ENCODE data around the gene CYP24A1. TPM values are rescaled to one million over a fixed set of nuclear protein-coding genes. Genes with fewer than 3 reads are reported as not detected.

Gene CYP24A1
- total and polyA plus RNA-seq, 2 of the 8 experiments (the other 6 are each of a cell fraction or from before 2014, with no cell fraction given), result not detected

GRCh38 chr20:54107600-54108325 lies 66.0 kb downstream of the CYP24A1 start:
- POLR2A ChIA-PET (ENCODE audit: partially characterized antibody), result no interaction called here

More at GRCh38 chr20:54107600-54108325, 66.0 kb downstream of the CYP24A1 start:
- FAIRE-seq (no peak), DNase-seq (ENCODE audit: low read depth in 1 of 2, low spot score in 2 of 2) (no peak)
- H3K36me3 ChIP-seq (ENCODE audit: control insufficient read depth in 2 of 4, insufficient read depth in 4 of 4, low read length in 3 of 4), result no peaks in the 10 kb centered on the region
- 87% methylated on average over 7 of the region's 7 CpGs; no CpG with 5 or more reads in 1 of the 2 experiments for WGBS, 2 experiments (ENCODE audit: extremely low coverage in 1 of 2, insufficient coverage in 1 of 2, insufficient read length in 1 of 2, insufficient replicate concordance in 2 of 2, low coverage in 1 of 2, low lambda C conversion rate in 2 of 2, missing lambda C conversion rate in 1 of 2)
- H2AK5ac ChIP-seq (ENCODE audit: low read depth, low read length), result no peak overlapping the region
- H3K4me3 ChIP-seq (ENCODE audit: extremely low read depth in 1 of 4, insufficient read depth in 2 of 4, low read depth in 3 of 4, low read length in 4 of 4), result no peak overlapping the region
- H3K4me1 ChIP-seq (replicated peaks in 1 of 4; ENCODE audit: control insufficient read depth in 3 of 4, insufficient read depth in 4 of 4, low read length in 3 of 4), result no peaks in the 10 kb centered on the region
- H3K23me2 ChIP-seq (ENCODE audit: low read depth, low read length), result no peaks in the 10 kb centered on the region; the same call in 1 of the 2 replicates
- H3K9me3 ChIP-seq (ENCODE audit: insufficient read depth in 2 of 2, low read depth in 1 of 2, low read length in 1 of 2), result no peaks in the 10 kb centered on the region
- H2BK5ac ChIP-seq (ENCODE audit: low read depth, low read length), result no peak overlapping the region
- H2BK15ac ChIP-seq (ENCODE audit: low read length), result no peak overlapping the region
- H2AFZ ChIP-seq (ENCODE audit: low read length), result no peak overlapping the region
- no peak overlapping the region for H2BK120ac ChIP-seq (replicated peaks; ENCODE audit: low read depth, low read length)
- no peak overlapping the region for H4K91ac ChIP-seq (replicated peaks; ENCODE audit: insufficient read length, low read length)
- no peaks in the 10 kb centered on the region for H4K20me1 ChIP-seq (replicated peaks in 1 of 2; ENCODE audit: control insufficient read depth in 1 of 2, insufficient read depth in 2 of 2, low read length in 2 of 2)
- H3K56ac ChIP-seq (replicated peaks; ENCODE audit: insufficient read length, low read depth, low read length), result no peak overlapping the region
- H3K79me1 ChIP-seq (ENCODE audit: low read depth, low read length), result no peaks in the 10 kb centered on the region
- no peak overlapping the region for H2BK12ac ChIP-seq (ENCODE audit: low read depth, low read length)
- no peak overlapping the region for H3K4me2 ChIP-seq (ENCODE audit: insufficient read depth in 1 of 2, low read depth in 2 of 2, low read length in 2 of 2)
- no peak overlapping the region for H3K27ac ChIP-seq (ENCODE audit: low read depth, low read length)
- no peak overlapping the region for H3K14ac ChIP-seq (ENCODE audit: insufficient read length)
- H4K5ac ChIP-seq (ENCODE audit: insufficient read length, low read depth, low read length), result no peak overlapping the region
- no peak overlapping the region for H3K4ac ChIP-seq (replicated peaks; ENCODE audit: insufficient read length, low read depth, low read length)
- no peak overlapping the region for H3K18ac ChIP-seq (ENCODE audit: extremely low read depth, low read length)
- no peak overlapping the region for H3K23ac ChIP-seq (ENCODE audit: insufficient read length)
- CTCF ChIA-PET (ENCODE audit: partially characterized antibody), result interaction anchor here (0.6 to 19.2 kb wide), 5 partner anchors 8 to 90 kb away, joined by 3 to 591 read pairs (median 3); partner anchors contain the start of gene PFDN4
- no peak overlapping the region for H4K8ac ChIP-seq (ENCODE audit: extremely low read depth, insufficient read depth, low read length)
- H3K27me3 ChIP-seq (replicated peaks in 1 of 4; ENCODE audit: control insufficient read depth in 3 of 4, extremely low read depth in 1 of 4, insufficient read depth in 3 of 4, low read length in 3 of 4), result peaks cover 0 to 1% (median 0%) of the 10 kb centered on the region in 4 experiments; a peak in 1 of 7 replicates
- H3K9ac ChIP-seq (replicated peaks in 1 of 4; ENCODE audit: extremely low read depth in 1 of 4, low read depth in 3 of 4, low read length in 3 of 4), result no peak overlapping the region
- no peak overlapping the region for H2BK20ac ChIP-seq (ENCODE audit: low read length)
- H3K79me2 ChIP-seq (ENCODE audit: control insufficient read depth in 1 of 2, insufficient read depth in 2 of 2, low read length in 2 of 2), result no peaks in the 10 kb centered on the region
- TF ChIP-seq NANOG (IDR thresholded peaks at IDR 0.05; ENCODE audit: insufficient read depth, low read depth, low read length, poor library complexity, severe bottlenecking) (no peak), SRF (IDR thresholded peaks at IDR 0.05; ENCODE audit: low read depth, low read length) (no peak), ATF3 (IDR thresholded peaks at IDR 0.05; ENCODE audit: insufficient read depth, low read depth, low read length) (no peak), TAF7 (optimal IDR thresholded peaks at IDR 0.05; ENCODE audit: borderline replicate concordance, low read depth, low read length) (no peak), EP300 (IDR thresholded peaks at IDR 0.05; ENCODE audit: borderline replicate concordance in 1 of 2, low read depth in 2 of 2, low read length in 2 of 2) (no peak), CHD2 (IDR thresholded peaks at IDR 0.05; ENCODE audit: low read length) (no peak), BCL11A (IDR thresholded peaks at IDR 0.05; ENCODE audit: low read depth in 2 of 2, low read length in 2 of 2) (no peak), GABPA (IDR thresholded peaks at IDR 0.05; ENCODE audit: borderline replicate concordance, insufficient read depth, low read length) (no peak), SP4 (IDR thresholded peaks at IDR 0.05; ENCODE audit: low read length) (no peak), CBX8 (IDR thresholded peaks at IDR 0.05; ENCODE audit: borderline replicate concordance, low read depth, low read length) (no peak), ZNF274 (IDR thresholded peaks at IDR 0.05; ENCODE audit: borderline replicate concordance, extremely low read depth, low read length) (no peak)
